GM21737 (cell line): ENCODE measurements around the gene RGS7.

Source experiments
- ATAC-seq: cut with Tn5 transposase; IDR thresholded peaks from one replicate; pipeline ENCODE4 v1.9.1; 2021; ENCODE audit warnings: mild to moderate bottlenecking, moderate library complexity; ENCODE audit not compliant: unreplicated experiment

Gene RGS7

DNA sequence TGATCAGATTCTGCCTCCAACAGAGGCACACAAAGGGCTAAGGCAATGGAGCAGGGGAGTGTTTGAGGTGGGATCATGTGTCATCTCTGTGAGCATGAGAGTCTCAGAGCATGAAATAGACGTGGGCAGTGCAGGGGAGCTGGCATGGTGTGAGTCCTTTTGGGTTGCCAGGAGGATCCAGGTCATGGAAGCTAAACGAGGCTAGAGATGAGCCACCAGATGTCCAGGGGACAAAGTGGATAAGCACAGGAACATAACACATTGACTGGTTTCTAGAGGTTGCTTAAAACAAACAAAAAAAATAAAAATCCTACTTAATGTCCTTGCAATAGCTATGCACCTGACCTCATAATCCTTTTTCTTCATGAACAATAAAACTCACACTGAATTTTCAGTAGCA lies 490.3 kb downstream of the RGS7 start:
- no peak for ATAC-seq

DNA sequence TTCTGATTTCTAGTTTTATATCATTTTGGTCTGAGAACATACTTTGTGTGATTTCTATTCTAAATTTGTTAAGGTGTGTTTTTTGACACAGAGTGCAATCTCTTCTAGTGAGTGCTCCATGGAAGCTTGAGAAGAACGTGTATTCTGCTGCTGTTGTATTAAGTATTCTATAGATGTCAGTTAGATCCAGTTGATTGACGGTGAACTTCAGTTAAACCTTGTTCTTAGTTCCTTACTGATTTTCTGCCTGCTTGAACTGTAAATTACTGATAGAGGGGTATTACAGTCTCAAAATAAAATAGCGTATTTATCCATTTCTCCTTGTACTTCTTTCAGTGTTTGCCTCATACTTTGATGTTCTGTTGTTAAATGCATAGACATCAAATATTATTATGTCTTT lies 497.0 kb downstream of the RGS7 start:
- ATAC-seq, result no peak

DNA sequence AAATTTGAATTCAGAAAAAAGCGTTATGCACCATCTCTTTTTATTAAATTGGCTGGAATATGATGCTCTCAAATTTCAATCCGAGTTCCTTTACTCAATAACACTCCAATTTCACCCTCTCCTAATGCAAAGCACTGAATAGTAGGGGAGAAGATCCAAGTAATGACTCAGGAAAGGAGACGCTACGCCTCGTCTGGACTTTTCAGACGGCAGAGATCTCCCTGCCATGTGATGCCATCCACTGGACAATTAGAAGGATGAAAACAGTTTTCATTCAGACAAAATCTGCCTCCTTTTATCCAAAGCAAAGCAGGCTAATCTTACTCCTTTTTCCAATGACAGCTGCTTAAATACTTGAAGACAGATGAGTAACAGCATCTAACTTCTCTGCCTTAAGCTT lies 502.6 kb downstream of the RGS7 start:
- ATAC-seq, result no peak

DNA sequence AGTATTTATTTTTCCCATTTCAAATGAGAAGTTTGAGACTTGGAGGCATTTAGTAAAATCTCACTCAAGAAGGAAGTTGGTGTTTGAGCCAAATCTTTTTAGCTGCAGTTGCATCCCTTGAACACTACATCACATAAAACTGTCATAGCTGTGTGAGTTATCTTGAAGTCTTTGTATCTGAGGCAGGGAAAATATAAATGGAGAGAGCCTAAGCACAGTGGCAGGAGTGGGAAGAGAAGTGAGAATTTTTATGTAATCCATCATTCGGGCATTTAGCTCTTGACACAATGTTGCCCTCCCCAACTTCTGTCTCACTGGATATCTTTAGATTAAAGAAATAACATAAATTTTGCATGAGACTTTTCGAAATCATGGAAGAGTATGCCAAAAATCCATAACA lies 509.7 kb downstream of the RGS7 start:
- no peak for ATAC-seq

DNA sequence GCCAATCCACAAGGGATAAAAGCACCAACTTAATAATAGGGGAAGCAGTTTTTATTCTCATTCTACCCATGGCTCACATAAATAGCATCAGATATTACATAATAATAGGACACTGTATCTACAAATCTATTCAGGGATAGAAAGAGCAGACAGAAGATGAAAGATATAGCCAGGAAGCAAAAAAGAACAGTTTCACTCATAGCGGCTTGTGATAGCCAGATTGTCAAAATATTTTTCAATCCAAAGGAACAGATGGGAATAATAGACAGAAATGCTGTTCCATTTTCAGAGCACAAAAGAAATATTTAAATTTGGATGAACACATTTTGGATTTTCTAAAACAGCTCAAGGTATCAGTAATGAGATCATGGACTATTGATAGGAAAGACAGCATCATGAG lies 512.5 kb downstream of the RGS7 start:
- ATAC-seq, result no peak

DNA sequence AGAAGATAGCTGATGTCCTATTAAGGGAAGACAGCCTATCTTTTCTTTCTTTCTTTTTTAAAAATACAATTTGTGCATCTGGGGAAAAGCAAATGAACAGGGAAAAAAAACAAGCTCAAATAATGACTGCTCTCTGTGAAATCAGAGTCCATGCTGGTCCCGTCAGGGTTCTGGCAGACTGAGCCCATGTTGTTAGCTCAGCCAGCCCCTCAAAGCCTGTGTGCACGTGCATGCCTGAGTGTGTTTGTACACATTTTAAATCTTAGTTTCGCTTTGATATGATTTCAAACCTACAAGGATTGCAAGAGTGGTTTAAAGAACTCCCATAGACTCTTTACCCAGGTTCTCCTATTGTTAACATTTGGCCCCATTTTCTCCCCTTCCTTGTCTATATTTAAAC lies 513.2 kb downstream of the RGS7 start:
- ATAC-seq, result no peak

DNA sequence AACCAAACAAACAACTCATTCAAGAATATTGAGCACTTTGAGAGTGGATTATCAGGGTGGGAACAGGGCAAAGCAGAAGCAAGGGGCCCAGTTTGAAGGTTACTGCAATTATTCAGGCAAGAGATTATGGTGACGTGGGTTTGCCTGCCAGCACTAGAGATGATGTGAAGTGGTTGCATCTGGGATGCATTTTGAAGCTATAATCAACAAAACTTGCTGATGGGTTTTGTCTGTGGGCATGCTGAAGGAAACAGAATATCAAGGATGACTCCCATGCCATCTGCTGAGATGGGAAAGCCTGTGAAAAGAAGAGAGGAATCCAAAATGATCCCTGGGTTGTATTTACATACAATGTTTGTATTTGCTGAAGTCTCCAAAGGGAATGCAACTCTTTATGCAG lies 520.7 kb downstream of the RGS7 start:
- ATAC-seq, result no peak

DNA sequence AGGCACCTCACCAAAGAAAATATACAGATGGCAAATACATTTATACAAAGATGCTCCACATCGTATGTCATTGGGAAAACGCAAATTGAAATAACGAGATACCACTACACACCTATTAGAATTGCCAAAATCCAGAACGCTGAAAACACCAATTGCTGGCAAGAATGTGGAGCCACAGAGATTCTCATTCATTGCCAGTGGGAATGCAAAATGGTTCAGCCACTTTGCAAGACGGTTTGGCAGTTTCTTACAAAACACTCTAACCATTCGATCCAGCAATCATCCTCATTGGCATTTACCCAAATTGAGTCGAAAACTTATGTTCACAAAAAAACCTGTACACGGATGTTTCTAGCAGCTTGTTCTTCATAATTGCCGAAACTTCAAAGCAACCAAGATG lies 521.7 kb downstream of the RGS7 start:
- no peak for ATAC-seq

DNA sequence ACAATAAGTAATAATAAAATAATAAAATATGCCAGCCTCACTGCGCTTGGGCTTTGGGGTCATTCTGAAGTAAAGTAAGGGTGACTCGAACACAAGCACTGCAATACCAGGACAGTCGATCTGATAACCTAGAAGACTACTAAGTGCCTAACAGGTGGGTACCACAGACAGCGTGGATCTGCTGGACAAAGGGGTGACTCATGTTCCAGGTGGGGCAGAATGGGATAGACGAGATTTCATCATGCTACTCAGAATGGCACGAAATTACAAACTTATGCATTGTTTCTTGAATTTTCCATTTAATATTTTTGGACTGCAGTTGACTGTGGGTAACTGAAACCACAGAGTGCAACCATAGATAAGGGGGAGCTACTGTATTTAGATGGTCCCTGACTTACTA lies 523.9 kb downstream of the RGS7 start:
- ATAC-seq, result no peak

DNA sequence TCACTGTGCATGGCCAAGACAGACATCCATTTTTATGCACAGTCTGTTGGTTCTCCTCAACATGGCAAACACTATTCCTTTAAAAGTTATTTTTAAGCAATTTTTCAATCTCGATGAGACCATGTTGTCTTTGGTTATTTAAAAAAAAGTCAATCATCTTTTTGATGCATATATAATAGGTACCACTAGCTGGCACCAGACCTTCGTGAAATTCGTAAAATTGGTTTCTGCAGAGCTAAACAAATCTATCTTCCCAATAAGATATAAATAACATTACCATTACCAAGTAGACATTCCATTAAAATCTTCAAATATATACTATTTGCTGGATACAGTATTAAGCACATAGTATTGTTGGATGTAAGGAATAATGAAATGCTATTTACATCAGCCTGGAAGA lies 525.1 kb downstream of the RGS7 start:
- no peak for ATAC-seq

DNA sequence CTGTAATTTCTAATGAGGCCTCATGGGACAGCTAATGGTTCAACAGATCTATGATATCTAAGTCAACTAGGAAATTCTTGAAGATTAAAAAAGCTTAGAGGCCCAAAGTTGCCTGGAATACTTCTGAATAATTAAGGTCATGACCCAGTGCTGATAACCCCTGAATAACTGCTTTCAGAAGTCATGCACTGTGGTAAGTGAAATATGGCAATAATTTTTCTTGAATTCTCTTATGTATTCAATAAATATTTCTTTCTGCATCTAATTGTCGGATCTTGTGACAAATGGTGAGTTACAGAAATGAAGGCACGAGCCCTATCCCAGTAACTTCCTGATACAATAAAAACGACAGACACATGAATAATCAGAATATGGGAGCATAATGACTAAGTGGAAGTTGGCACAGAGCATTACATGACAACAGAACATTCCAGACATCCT lies 525.8 kb downstream of the RGS7 start:
- ATAC-seq, result no peak

DNA sequence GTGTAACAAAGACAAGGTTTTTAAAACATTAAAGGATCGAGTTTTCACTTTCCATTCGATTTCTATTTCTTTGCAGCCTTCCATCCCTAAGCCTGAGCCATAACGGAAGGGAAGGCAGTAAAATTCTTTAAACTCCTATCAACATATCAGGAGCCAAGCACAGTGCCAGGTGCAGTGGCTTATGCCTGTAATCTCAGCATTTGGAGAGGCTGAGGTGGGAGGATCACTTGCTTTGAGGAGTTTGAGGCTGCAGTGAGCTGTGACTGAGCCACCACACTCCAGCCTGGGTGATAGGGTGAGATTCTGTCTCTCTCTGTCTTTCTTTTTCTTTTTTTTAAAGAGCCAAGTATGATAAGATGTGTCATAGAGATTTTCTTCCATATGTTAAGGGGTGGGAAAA lies 527.5 kb downstream of the RGS7 start:
- ATAC-seq, result no peak

DNA sequence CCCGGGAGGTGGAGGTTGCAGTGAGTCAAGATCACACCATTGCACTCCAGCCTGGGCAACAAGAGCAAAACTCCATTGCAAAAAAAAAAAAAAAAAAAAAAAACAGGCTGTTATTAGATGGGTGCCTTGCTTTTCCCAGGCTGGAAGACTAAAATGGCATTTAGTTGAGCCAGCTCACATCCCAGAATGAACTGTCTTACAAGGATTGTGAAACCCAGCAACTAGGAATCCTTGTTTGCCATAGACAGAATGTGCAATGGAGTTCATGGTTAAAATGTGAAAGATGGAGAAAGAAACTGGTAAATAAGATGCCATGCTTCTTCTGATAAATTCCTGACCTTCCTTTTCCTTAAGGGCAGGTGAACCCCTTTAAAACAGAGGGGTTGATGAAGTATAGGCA lies 529.2 kb downstream of the RGS7 start:
- ATAC-seq, result no peak

DNA sequence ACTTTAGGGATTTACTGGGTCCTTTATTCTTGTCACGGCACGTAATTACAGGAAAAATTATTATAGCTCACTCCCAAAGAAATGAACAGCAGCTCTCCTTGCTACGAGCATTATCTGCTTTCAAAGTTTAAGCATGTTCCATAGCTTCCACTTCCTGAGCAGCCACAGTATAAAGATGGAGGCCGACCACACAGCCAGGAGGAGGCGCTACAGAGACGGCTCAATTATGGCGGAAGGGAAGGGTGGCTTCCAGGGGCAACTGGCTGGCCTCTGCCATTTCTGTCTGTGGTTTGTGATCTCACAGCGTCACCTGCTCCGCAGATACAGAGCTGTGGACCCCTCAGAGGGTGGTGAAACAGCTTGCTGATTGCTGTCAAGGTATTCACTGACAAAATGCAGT lies 532.8 kb downstream of the RGS7 start:
- ATAC-seq, result no peak

DNA sequence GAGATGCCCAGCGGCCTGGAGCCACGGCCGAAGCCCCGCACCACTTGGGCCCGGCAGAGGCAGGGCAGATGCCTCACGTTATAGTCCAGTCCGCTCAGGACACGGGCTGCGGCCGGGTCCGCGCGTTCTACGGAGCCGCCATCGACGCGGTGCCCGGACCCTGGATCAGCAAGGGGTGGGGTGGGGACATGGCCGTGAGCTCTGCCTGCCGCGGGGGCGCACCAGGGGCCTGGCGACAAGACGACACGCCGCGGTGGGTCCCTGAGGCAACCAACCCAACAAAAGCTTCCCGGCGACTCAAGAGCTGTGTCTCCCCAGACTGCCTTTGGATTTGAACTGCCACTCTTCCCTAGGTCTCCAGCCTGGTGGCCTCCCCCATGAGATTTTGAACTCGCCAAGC lies 533.6 kb downstream of the RGS7 start:
- ATAC-seq, result no peak

DNA sequence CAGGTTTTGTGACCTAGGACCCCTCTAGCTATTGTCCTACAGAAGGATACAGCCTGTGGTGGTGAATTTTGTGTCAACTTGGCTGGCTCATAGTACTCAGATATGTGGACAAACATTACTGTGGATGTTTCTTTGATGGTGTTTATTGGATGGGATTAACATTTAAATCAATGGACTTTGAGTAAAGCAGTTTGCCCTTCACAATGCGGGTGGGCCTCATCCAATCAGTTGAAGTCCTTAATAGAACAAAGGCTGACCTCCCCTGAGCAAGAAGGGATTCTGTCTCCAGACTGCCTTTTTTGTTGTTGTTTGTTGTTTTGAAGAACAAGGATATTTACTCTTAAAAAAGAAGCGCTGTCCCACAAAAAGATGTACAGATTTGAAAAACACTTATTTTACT lies 535.1 kb downstream of the RGS7 start:
- no peak for ATAC-seq

DNA sequence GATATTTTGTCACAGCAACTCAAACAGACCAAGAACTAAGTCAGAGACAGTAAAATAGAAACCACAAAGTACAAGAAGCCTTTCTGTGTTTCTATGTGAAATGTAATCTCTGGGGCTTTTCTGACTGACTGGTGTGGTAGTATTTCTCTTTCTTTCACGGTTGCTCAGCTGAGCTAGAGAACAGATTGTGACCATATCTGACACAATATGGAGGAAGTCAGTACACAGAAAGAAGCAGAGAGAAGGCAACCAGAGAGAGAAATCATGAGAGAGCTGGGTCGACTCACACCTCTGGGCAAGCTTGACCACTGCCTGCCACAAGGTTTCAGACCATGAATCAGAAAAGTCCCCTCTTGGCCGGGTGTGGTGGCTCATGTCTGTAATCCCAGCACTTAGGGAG lies 536.2 kb downstream of the RGS7 start:
- no peak for ATAC-seq

DNA sequence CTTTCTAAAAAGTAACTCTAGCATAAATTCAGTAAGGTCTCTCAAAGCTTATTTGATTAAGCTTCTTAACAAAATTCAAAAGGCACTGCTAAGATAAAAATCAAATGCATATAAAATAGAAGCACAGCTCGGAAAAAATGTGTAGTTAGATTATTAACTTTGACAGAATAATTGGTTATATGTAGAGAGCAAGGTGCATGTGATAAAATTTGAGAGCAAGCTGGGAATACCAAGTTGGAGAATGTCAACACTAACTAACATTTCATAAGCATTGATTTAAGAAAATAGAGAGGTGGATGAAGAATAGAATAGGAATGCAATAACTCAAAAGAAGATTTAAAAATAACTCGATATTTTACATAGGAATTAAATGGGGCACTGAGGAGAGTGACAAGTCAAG lies 540.5 kb downstream of the RGS7 start:
- ATAC-seq, result no peak

DNA sequence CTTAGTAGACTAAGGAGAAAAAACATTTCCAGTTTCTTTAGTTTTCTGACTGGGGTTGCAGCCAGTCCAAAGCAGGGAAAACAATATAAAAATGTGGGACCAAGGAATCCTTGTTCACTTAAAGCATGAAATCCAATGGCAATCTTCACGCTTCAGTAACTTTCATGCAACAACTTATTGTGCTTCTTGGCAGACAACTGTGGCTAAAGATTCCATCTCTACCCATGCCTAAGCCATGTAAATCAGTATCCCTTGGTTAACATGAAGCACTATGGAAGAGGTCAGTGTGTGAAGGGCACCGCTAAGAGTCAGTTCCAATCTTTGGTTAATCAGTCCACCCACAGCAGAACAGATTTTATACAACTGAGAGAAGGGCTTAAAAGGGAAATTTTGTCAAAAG lies 543.3 kb downstream of the RGS7 start:
- no peak for ATAC-seq

DNA sequence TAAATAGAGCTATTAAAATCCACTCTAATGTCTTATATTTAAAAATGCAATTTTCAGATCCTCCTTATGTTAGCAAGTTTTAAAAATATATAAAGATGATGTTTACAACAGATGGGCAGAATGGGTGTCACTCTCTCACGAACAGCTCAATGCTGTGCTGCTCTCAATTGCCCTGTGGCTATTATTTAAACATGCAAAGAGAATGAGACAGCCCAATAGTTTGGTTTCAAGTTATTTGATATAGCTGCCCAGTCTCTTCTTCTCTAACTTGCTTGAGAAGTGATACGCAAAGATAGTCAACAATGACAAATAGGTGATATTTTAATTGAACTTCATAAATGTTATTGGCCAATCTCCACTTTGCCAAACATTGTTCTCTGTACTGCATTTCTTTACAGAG lies 545.7 kb downstream of the RGS7 start:
- no peak for ATAC-seq

DNA sequence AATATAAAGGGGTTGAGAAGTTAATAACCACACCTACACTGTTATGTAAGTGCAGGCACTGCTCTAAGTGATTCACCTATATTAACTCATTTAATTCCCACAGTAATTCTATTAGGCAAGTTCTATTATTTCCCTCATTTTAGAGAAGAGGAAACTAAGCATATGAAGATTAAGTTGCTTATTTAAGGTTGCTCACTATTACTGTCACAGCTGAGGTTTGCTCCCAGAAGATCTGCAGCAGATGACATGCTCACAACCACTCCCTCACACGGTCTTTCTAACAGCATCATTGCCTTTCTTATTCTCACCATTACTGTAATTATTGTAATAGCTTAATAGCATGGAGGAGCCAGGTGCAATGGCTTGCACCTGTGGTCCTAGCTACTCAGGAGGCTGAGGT lies 548.6 kb downstream of the RGS7 start:
- ATAC-seq, result no peak

DNA sequence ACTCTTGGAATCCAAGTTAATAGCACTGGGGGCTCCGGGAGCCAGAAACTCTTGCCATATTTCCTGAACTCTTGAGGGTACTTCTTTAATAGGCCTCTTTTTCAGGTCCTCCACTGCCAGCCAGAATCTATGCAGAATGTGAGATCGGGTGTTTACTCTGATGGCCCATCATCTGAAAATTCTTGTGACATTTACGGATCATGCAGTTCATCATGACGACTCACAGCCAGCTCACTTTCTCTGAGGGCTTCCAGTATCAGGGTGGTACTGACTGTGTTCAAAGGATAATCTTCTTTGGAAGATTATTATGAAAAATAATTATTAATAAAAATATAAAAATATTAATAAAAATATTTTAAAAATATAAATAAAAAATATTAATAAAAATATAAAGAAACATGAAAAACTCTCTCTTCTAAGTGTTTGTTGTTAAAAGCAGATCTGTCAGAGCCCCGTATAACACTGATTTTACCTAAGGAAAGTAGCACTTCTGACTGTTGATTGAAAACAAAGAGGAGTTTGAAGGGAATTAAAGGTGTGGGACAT lies 550.7 kb downstream of the RGS7 start:
- no peak for ATAC-seq

DNA sequence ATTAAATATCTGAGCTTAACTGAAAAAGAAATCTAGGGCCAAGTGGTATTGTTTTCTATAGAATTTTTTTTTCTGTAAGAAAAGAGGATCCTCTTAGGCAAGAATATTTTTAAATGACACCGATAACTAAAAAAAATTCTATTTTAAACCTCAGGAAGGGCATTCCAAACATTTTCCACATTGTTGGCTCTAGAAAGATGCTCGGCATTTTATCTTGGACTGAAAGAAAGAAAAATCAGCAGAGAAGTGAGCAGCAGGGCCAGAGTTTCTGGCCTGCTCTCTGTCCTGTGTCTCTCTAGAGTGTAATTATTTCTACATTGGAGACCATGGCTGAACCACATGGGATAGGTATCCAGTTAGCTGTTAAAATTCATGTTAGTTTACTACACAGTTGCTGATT lies 552.5 kb downstream of the RGS7 start:
- no peak for ATAC-seq

DNA sequence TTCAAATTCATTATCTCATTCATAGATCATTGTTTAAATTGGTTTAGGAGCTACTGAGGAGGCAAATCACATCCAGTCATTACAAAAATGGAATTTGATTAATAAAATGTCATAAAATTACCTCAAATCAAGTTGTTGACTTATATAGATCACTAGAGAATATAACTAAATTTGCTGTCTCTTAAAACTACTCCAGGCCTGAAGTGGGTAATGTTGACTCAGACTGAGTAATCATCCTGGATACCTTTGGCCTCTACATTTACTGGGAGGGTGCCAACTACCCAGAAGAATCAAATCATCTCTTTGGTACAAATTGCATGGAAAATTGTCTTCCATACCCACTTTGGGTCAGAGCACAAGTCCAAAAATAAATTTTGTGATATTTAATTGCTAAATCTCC lies 553.9 kb downstream of the RGS7 start:
- ATAC-seq, result no peak
